HepG2 (cell line): ENCODE data around the gene FAM219A. TPM values are rescaled to one million over a fixed set of nuclear protein-coding genes. Genes with fewer than 3 reads are reported as not detected.

ENCODE experiments used
- CCDC6 ChIP-seq: sonication (generic); formaldehyde crosslinking; IDR thresholded peaks from 2 replicates; pipeline ENCODE4 v1.8.1; 2022; ENCODE audit warnings: mild to moderate bottlenecking, missing genetic modification reagents, moderate library complexity
- ETS1 ChIP-seq: sonication (generic); formaldehyde crosslinking; IDR thresholded peaks from 2 replicates; pipeline ENCODE4 v1.4.0; 2020; ENCODE audit warnings: missing genetic modification reagents
- FOXK2 ChIP-seq: fragments of 450-650 bp; IDR thresholded peaks from 2 replicates; pipeline ENCODE4 v1.6.1; 2016
- HBP1 ChIP-seq: IDR thresholded peaks from 2 replicates; pipeline ENCODE4 v1.6.1; 2016; ENCODE audit warnings: low read depth, control low read depth
- HOXA9 ChIP-seq: sonication (generic); formaldehyde crosslinking; IDR thresholded peaks from 2 replicates; pipeline ENCODE4 v1.8.1; 2022; ENCODE audit warnings: missing genetic modification reagents, mild to moderate bottlenecking, moderate library complexity, borderline replicate concordance
- KMT2B ChIP-seq: IDR thresholded peaks from 2 replicates; pipeline ENCODE4 v1.6.1; 2016; ENCODE audit warnings: missing genetic modification reagents, missing compliant biosample characterization
- MXD1 ChIP-seq: sonication (generic); formaldehyde crosslinking; IDR thresholded peaks from 2 replicates; pipeline ENCODE4 v1.4.0; 2020; ENCODE audit warnings: mild to moderate bottlenecking, missing genetic modification reagents
- NCOR1 ChIP-seq: fragments of 200-600 bp; sonication (generic); IDR thresholded peaks from 2 replicates; pipeline ENCODE4 v1.7.0; 2017; ENCODE audit warnings: antibody characterized with exemption, low read length, borderline replicate concordance
- NFE2L1 ChIP-seq: sonication (generic); formaldehyde crosslinking; IDR thresholded peaks from 2 replicates; pipeline ENCODE4 v1.4.0; 2020; ENCODE audit warnings: missing genetic modification reagents, mild to moderate bottlenecking, borderline replicate concordance
- NKX3-1 ChIP-seq: sonication (generic); formaldehyde crosslinking; IDR thresholded peaks from 2 replicates; pipeline ENCODE4 v1.5.0; 2020; ENCODE audit warnings: missing genetic modification reagents
- RAD21 ChIP-seq: fragments of 450-650 bp; formaldehyde crosslinking; IDR thresholded peaks from 2 replicates; pipeline ENCODE4 v1.5.0; 2020; ENCODE audit warnings: mild to moderate bottlenecking
- RARA ChIP-seq: IDR thresholded peaks from 2 replicates; pipeline ENCODE4 v1.6.1; 2016; ENCODE audit warnings: missing genetic modification reagents, missing compliant biosample characterization
- REST ChIP-seq, 2 experiments: IDR thresholded peaks; 2 replicates each; pipeline ENCODE4 v1.6.1; 2011 to 2012; ENCODE audit warnings: low read length in 2 of 2, borderline replicate concordance in 1 of 2, low read depth in 1 of 2, mild to moderate bottlenecking in 1 of 2, moderate library complexity in 1 of 2
- SAP130 ChIP-seq: IDR thresholded peaks from 2 replicates; pipeline ENCODE4 v1.6.1; 2016; ENCODE audit warnings: low read depth
- SIN3A ChIP-seq: IDR thresholded peaks from 2 replicates; pipeline ENCODE4 v1.6.1; 2011; ENCODE audit warnings: low read depth, mild to moderate bottlenecking, control low read depth, low read length, borderline replicate concordance
- SMARCC2 ChIP-seq: fragments of 450-650 bp; IDR thresholded peaks from 2 replicates; pipeline ENCODE4 v1.6.1; 2017; ENCODE audit warnings: antibody characterized with exemption, mild to moderate bottlenecking
- SP1 ChIP-seq, 2 experiments: fragments of 450-650 bp in 1 of 2; sonication (generic) in 1 of 2; formaldehyde crosslinking in 1 of 2; IDR thresholded peaks; 2 replicates each; pipeline versions ENCODE4 v1.4.0 to v1.6.1; 2016 to 2020; ENCODE audit warnings: missing genetic modification reagents in 1 of 2
- TFAP4 ChIP-seq: sonication (generic); IDR thresholded peaks from 2 replicates; pipeline ENCODE4 v1.6.1; 2016; ENCODE audit warnings: low read depth, borderline replicate concordance
- ZMAT3 ChIP-seq: sonication (generic); formaldehyde crosslinking; conservative IDR thresholded peaks from 2 replicates; pipeline ENCODE4 v1.7.0; 2021; ENCODE audit warnings: missing genetic modification reagents
- ZNF205 ChIP-seq: IDR thresholded peaks from 2 replicates; pipeline ENCODE4 v1.6.1; 2018; ENCODE audit warnings: missing biosample characterization, missing genetic modification reagents
- ZNF207 ChIP-seq: fragments of 450-650 bp; IDR thresholded peaks from 2 replicates; pipeline ENCODE4 v1.6.1; 2016; ENCODE audit warnings: antibody characterized with exemption, borderline replicate concordance
- ZNF317 ChIP-seq: sonication (generic); formaldehyde crosslinking; IDR thresholded peaks from 2 replicates; pipeline ENCODE4 v1.5.0; 2020; ENCODE audit warnings: mild to moderate bottlenecking, missing genetic modification reagents
- ZNF34 ChIP-seq: sonication (generic); formaldehyde crosslinking; IDR thresholded peaks from 2 replicates; pipeline ENCODE4 v1.4.0; 2020; ENCODE audit warnings: mild to moderate bottlenecking, missing genetic modification reagents, borderline replicate concordance
- ZNF607 ChIP-seq: sonication (generic); formaldehyde crosslinking; IDR thresholded peaks from 2 replicates; pipeline ENCODE4 v1.5.1; 2020; ENCODE audit warnings: missing genetic modification reagents, mild to moderate bottlenecking, borderline replicate concordance
- polyA plus RNA-seq, 8 experiments: library from polyadenylated mRNA; depleted of rRNA in 3 of 8; stranded (reverse) in 7 of 8; unstranded in 1 of 8; fragments of >200 nt; fragmentation: Illumina TruSeq in 4 of 8; extraction: Trizol in 4 of 8; gene quantifications; 2 replicates each; pipeline versions ENCODE4 v1.2.1 to v1.2.3, GENCODE V29; 2011 to 2016; ENCODE audit warnings: low read depth in 4 of 8, missing spikeins in 1 of 8, mixed read lengths in 1 of 8; ENCODE audit not compliant: insufficient read depth in 1 of 8
- total RNA-seq, 5 experiments: library from RNA; depleted of rRNA; stranded (reverse); fragments of >200 nt; fragmentation: Illumina TruSeq; extraction: Trizol; gene quantifications; 2 replicates each; pipeline ENCODE4 v1.2.3, GENCODE V29; 2016; ENCODE audit warnings: low read depth in 1 of 5

The FAM219A gene
- total and polyA plus RNA-seq, 2 of the 13 experiments (the other 11 are each of a cell fraction or from before 2014, with no cell fraction given) = 3.9 to 6.4 TPM

- TF ChIP-seq REST (IDR thresholded peaks at IDR 0.05; ENCODE audit: borderline replicate concordance in 1 of 2, low read depth in 1 of 2, low read length in 2 of 2) (peak; percentile 89 to 97), ZNF205 (no peak), CCDC6 (CRISPR knock-in tag) (no peak), RAD21 (no peak), SMARCC2 (no peak), KMT2B (CRISPR knock-in tag) (0 out of 2 replicates have a peak, but pooled peaks have one; percentile 42), SIN3A (no peak), ZNF207 (no peak), NKX3-1 (0 out of 2 replicates have a peak, but pooled peaks have one; percentile 60), SP1 (IDR thresholded peaks at IDR 0.05) (no peak), SP1 (CRISPR knock-in tag; IDR thresholded peaks at IDR 0.05) (no peak), RARA (CRISPR knock-in tag) (0 out of 2 replicates have a peak, but pooled peaks have one; percentile 12), FOXK2 (no peak), NFE2L1 (CRISPR knock-in tag) (no peak), ZMAT3 (CRISPR knock-in tag) (no peak), ETS1 (CRISPR knock-in tag) (no peak), HBP1 (CRISPR knock-in tag) (0 out of 2 replicates have a peak, but pooled peaks have one; percentile 23), TFAP4 (no peak), ZNF317 (CRISPR knock-in tag) (0 out of 2 replicates have a peak, but pooled peaks have one; percentile 25), MXD1 (no peak), SAP130 (CRISPR knock-in tag) (peak; percentile 51), NCOR1 (no peak), ZNF34 (CRISPR knock-in tag) (no peak), ZNF607 (CRISPR knock-in tag) (peak; percentile 62), HOXA9 (CRISPR knock-in tag) (no peak)
These were observed 35.7 kb upstream of the FAM219A start (continued) for GRCh38 chr9:34493972-34494535.
